GM19397 (cell line): Measurements from ENCODE around the gene TCEA2.

Source experiments
- ATAC-seq: cut with Tn5 transposase; IDR thresholded peaks from one replicate; pipeline ENCODE4 v1.9.1; 2021; ENCODE audit warnings: mild to moderate bottlenecking, moderate library complexity; ENCODE audit not compliant: unreplicated experiment

Gene TCEA2

DNA sequence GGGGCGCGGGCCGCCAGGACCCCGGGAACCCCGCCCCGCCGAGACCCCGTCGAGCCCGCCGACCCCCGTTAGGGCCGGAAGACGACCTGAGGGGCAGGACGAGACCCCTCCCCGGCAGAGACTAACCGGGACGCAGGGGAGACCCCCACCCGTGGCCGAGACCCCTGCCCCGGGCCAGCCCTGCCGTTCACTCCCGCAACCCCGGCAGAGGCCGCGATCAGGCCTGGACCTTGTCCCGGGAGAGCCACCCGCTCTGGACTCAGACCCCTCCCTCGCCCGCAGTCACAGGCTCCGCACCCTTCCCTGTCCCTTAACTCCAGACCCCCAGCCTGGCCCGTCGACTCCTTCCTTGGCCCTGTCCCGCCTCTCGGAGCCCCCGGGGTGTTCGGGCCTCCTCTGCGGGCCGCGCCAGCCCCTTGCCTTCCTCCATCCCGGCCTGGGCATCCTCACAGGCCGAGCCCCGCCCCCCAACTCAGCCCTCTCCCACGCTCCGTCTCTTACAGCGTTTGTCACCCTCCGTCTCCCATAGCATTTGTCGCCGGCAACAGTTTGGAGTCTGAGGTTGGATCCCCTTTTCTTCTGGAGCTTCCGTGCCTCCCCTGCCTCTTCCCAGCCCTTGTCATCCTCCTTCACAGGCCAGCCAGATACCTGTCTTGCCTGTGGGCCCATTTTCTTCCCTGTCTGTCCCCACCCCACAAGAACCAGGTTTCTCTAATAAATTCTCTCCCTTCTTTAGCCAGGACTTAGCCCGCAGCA lies 569 bp downstream of the TCEA2 start:
- ATAC-seq: peak; percentile 3

DNA sequence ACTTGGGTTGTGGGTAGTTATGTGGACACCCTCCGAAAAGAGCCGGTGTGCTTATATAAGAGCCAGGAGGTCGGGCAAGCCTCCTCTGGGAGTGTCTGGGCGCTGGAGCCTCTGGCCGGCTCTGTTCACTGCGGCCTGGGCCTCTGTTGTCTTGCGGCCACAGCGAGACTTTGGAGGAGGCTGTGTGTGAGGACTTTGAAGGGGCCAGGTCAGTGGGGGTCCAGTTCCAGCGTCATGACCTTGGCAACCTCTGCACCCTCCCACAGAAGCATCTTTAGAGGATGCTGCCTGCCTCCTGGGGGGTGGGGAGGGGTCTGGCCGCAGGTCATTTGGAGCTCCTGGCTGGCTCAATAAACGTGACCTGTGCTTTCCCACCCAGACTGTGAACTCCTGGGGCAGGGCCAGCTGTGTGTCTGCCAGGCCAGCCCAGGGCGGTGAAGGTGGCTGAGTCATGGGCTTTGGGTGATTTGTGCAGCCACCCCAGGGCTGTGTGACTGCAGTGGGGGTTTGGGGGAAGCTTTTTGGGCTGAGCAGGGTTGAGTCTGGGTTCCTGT lies 1.2 kb downstream of the TCEA2 start:
- no peak for ATAC-seq

DNA sequence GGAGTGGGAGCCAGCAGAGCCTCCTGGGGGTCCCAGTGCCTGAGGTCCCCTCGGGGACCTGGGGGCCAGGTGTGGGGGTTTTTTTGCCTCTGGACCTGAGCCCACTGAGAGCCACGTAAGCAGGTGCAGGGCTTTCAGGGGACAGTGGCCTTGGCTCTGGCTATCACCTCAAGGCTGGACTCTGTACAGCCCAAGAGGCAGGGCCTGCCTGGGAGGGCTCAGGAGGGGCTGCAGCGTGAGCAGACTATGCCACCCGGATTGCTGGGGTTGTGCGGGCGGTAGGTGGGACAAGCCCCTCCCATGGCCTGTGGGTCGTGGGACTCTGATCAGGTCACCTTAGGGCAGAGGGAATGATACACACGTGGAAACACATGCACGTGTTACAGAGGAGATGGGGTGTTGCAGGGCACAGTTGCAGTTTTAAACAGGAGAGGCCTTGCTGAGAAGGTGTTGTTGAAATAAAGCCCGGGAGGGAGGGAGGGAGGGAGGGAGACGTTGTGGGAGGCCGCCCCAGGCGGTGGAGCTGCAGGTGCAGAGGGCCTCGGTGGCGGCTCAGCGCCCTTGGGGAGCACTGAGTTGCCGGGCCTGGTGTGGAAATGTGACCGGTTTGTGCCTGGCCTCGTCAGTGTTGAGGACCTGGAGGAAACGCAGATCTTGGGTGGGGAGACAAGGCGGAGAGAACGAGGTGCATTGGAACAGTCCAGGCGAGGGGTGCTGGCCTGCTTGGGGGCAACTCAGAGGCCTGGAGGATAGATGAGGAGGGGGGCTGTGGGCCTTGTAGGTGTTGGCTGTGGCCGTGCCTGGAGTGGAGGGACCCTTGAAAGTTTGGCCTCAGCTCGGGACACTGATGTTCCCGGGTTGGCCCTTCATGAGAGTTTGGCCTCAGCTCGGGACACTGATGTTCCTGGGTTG lies 2.3 kb downstream of the TCEA2 start:
- no peak for ATAC-seq

DNA sequence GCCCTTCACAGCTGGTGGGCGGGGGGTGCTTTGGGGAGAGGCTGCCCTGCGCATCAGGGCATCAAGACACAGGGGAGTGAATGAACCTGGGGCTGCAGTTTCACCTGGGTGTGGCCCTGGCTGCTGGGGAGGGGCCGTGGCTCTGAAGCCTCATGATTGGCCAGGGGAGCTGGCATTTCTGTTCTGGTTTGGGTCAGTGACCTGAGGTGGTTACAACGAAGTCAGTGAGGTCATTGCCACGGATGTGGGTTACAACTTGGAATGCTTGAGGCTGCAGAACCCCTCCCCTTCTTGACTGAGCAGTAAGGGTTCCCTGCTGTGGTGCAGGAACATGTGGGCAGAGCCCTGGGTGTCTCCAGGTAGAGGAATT lies 3.0 kb downstream of the TCEA2 start:
- ATAC-seq: no peak

DNA sequence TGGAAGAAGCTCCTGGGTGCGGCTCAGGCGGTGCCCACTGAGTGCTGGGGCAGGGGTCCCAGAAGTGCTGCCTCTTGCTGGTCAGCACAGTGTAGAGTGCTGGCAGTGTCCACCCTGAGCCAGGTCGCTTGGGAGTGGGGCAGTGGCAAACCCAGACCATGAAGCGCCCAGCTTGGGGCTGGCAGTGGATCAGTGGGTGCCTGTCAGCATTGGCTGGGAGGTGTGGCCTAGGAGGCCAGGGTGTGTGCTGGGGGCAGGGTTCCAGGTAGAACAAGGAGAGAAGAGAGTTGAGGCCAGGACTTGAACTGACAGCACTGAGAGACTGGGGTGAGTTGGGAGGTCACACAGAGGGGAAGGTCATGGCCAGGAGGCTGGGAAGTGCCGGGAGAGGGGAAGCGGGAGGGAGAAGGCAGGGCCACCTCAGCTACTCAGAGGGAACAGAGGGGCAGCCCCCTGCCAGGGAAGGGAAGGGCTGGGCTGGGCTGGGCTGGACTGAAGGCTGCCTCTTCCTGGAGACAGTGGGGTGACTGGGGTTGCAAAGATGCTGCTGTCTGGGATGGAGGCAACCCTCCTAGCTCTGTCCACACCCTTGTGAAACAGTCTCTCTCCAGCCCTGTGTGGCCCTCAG lies 4.1 kb downstream of the TCEA2 start:
- ATAC-seq: no peak

DNA sequence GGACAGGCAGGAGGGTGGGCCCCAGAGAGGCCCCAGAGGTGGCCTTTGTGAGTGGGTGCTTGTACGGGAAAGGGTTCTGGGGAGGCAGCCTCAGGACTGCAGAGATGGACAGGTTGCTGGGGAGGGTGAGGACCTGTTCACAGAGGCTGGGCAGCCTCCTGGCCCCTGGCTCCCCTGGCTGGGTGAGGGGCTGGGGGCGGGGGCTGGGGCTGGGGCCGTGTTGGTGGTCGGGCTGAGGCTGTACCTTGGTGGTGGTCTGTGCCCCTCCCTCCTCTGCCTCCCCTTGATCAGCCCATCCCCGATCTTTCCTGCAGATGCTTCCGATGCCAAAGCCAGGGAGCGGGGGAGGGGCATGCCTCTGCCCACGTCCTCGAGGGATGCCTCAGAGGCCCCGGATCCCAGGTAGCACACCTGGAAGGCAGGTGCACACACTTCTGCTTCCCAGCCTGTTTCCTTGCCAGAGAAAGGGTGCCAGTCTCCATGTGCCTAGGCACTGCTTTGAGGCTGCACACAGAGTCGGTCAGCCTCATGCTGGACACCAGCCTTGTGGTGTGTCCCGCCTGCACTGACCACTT lies 4.8 kb downstream of the TCEA2 start:
- no peak for ATAC-seq

DNA sequence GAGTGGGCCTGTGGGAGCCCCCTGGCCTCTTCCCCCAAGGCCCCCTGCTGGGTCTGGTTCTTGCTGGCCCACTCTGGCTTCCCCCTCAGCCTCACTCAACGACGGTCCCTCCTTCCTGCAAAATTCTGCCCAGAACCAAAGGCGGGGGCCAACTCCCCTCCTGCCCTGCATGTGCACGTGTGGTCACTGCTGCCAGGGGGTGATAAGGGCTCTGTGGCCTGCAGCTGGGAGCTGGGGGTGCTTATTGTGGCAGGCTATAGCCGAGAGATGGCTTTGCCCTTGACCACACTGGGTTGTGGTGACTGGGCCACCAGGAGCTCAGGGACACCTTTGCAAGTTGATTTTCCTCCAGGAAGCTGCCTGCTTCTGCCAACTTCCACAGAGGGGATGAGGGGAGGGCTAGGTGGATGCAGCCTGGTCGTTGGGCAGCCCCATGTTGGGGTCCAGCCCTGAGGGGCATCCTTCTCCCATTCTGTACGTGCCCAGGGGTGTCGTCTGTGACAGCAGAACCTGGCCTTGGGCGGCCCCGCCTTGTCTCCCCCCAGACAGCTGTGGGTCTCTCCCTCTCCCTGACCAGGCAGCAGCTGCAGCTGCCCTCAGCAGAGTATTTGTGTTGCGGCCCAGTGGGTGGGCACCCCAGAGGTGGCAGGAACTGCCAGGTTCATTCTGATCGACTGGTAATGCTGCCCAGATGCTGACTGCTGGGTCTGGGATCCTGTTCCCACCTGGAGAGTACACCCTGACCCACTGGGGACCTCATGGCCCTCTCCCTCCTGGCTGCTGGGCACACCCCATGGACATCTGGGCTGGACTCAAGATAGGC lies 5.6 kb downstream of the TCEA2 start:
- ATAC-seq: no peak

DNA sequence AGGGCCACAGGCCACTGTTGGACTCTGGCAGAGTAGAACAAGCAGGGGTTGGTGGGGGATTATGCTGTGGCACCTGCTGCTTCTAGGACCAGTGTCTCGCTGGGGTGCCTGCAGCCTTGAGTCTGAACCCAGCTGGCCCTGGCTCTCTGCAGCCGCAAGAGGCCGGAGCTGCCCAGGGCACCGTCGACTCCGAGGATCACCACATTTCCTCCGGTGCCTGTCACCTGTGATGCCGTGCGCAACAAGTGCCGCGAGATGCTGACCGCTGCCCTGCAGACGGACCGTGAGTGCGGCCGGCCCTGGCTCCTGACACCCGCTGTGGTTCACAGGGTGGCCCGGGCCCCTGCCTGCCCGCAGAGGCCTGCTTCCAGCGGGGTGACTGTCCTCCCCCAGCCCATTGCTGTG lies 6.2 kb downstream of the TCEA2 start:
- no peak for ATAC-seq

DNA sequence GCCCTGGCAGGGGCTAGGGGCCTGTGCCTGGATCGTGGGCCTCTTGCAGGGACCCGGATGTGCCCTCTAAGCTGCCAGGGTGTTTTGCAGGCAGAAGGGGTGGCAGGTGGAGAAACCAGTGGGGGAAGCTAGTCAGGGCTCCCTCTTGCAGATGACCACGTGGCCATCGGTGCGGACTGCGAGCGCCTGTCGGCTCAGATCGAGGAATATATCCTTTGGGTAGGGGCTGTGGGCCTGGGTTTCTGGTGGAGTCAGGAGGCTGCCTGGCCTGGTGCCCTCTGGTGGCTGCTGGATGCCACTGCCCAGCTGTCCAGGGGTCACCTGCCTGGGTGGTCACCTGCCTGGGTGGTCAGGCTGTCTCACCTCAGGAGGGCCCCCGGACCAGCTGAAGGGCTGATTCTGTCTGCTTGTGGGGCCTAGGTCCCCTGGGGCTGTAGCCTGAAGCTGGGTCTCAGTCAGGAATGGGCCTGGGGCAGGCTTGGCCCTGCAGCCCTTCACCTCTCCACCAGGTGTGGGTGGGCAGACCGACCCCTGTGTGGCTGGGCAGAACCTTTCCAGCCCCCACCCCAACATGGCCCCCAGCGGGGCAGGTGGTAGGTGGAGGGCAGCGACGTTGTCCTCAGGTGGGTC lies 6.7 kb downstream of the TCEA2 start:
- ATAC-seq: no peak

DNA sequence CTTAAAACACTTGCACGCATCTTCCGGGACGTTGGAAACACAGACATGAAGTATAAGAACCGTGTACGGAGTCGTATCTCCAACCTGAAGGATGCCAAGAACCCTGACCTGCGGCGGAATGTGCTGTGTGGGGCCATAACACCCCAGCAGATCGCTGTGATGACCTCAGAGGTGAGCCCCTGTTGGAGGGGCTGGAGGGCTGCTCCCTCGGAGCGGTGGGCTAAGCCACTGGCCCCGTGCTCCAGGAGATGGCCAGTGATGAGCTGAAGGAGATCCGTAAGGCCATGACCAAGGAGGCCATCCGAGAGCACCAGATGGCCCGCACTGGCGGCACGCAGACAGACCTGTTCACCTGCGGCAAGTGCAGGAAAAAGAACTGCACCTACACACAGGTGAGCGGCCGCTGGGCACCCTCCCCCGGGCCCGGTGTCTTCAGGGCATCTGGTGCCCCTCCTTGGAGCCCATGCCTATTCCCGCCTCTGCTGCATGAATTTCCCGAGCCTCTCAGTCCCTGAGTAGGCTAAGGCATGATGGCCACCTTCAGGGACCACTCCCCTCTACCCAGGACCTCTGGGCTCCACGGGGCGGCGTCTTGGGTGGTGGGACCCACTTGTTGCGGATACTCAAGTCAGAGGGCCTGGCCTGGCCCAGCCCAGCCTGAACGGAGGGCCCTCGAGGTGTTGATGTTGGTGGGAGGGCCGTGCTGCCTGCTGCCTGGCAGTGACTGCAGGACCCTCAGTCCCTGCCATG lies 7.4 kb downstream of the TCEA2 start:
- no peak for ATAC-seq

DNA sequence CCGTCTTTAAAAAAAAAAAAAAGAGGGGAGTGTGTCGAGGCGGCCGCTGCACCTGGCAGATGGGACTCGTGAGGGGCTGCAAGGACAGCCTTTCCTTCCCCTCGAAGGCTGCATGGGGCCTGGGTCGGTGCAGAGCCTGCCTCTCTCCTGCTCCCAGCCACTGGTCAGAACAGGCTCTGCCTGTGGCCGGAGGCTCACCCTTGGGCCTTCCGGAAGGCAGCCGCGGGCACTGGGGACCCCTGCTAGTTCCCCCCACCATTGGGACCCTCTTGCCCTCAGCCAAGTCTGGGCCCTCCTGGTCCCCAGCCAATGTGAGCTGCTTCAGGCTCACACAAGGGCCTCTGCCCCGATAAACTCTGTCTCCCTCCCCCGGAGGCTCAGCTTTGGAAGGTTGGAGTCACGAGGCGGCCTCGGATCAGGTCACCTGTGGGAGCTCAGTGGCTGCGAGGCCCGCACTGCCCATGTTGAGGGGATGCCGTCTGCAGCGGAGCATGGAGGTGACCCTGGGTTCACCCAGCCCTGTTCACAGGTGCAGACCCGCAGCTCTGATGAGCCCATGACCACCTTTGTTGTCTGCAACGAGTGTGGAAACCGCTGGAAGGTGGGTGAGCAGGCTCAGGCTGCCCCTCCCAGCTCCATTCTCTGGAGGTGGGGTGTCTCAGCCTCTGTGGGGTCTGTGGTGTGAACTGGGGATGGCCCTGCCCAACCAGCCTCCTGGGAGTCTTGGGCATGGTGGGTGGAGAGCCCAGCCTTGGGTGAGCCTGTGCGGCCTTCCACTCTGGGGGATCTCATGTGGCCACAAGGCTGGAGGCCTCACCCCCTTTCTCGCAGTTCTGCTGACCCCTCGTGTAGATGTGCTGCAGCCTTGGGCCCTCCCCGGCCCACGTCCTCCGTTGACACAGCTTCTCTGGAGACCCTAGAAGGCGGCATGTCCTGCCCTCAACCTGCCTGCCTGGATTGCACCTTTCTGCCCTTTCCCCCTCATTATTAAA lies 8.6 kb downstream of the TCEA2 start:
- ATAC-seq: no peak

DNA sequence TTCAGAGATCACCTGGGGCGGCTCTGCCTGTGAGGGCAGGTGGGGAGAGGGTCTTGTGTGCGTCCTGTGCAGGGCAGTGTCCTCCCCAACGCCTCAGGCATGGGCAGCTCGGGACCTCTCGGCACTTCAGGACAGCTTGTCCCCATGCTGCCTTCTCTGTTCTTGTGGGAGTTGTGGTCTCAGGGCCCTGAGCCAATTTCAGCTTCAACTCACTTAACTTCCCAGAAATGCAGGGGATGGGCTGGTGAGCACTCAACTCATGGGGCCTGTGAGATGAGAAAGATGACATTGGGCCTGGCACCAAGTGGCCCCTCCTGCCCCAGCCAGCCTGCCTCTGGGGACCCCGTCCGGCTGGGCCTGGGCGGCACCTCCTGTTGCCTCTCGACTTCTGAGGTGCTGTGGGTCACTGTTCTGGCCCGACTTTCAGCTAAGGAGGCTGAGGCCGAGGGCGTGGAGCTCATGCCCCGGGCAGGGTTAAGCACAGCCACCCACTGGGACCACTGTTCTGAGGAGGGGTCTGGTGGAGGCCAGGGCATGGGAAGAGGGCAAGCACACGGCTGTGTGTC lies 9.6 kb downstream of the TCEA2 start:
- no peak for ATAC-seq

DNA sequence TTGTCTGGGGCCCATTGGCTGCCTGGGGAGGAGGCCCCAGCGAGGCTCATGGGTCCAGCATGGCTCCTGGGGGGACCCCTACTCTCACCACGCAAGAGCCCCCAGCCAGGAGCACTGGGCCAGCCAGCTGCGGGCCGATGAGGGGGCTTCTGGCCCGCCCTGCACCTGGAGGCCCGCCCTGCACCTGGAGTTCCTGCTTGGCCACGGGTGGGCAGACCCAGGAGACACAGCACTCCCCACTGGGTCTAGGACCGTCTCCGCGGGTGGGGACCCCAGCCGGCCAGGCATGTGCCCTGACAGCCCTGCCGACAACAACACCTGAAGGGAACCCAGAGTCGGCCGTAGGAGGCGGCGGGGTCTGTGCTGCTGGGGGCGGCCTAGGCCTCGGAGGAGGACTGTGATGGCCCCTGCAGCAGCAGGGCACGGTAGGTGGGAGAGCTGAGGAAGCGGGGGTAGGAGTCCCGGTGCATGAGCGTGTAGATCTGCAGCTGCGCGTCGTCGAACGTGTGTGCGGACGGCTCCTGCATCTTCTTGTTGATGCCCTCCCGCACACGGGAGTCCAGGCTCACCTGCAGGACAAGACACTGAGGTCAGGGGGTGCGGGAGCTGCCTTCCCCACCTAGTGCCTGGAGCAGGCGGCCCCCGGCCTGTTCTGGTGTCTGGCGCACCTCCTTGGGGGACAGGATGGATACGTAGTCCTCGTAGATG lies 10.6 kb downstream of the TCEA2 start:
- ATAC-seq: no peak

DNA sequence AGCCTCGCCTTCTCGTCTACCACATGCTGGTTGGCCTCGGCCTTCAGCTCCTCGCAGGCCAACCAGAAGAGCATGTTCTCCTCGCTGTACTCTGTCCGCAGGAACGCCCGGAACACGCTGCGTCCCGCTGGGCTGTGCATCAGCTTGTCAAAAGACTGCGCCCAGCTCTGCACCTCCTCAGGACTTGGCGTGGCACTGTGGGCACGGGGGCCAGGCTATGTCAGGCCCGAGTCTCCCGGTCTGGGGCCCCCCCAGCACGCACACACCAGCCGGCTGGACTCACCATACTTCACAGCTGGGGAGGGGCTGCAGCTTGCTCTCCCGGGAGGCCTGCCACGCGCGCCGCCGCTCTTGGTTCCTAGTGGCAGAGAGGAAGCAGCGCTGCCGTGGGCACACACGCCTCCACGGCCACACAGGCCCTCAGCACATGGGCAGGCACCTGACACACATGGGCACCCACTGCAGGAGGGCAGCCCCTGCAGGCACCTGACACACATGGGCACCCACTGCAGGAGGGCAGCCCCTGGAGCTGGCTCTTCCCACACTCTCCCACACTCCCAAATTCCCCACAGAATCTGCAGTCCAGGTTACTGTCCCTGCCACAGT lies 11.3 kb downstream of the TCEA2 start:
- ATAC-seq: no peak

DNA sequence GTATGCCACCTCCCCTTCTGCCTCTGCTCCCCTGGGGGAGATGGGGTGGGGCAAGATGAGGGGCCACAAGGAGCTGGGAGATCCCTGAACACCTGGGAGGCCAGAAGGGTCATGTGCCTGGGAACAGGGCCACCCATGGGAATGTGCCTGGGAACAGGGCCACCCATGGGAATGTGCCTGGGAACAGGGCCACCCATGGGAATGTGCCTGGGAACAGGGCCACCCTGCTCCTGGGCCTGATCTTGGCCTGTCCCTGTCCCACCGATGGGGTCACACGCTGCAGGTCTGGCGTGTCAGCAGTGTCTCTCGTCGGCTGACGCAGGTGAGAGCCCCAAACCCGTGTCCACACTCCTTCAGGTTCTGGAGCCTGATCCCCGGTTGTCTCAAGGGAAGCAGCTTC lies 12.0 kb downstream of the TCEA2 start:
- ATAC-seq: no peak

DNA sequence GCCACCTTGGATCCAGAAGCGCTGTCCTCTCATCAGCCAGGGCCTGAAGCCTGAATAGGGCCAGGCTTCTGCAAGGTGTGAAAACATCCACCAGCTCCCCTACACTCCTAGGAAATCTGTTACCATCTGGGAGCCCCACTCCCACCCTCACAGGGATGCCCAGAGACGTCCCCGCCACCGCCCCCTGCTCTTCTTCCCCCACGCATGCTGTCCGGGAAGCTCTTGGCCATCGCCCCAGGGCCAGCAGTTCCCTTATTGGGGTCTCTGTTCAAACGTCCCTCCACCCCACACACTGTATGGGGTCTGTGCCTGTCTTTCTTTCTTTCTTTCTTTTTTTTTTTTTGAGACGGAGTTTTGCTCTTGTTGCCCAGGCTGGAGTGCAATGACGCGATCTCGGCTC lies 12.6 kb downstream of the TCEA2 start:
- ATAC-seq: no peak
